Endothelial cell of hepatic sinusoid (primary cell): ENCODE results near the gene EIF6.

Source experiments
- in situ Hi-C: cut with HindIII; loops from 2 replicates; pipeline ENCODE4 v1.10.0; 2017; ENCODE audit warnings: low sequenced_read_pairs

Gene EIF6

GRCh38 chr20:35281506-35282101, 3.0 kb downstream of the EIF6 start:
- in situ Hi-C loops, result no loop called here

GRCh38 chr20:35280523-35280922, 4.0 kb downstream of the EIF6 start:
- in situ Hi-C loops, result no loop called here

- in situ Hi-C loops, result no loop called here
Observed at GRCh38 chr20:35279533-35280174, 4.9 kb downstream of the EIF6 start.

GRCh38 chr20:35279040-35279439, 5.5 kb downstream of the EIF6 start:
- in situ Hi-C loops, result no loop called here

- in situ Hi-C loops, result no loop called here
Observed at GRCh38 chr20:35277531-35278395, 6.8 kb downstream of the EIF6 start, which contains the start of gene MMP24OS. MMP24OS (minus strand) TSS chr20:35278122; CDS start chr20:35277929, 193 bp downstream.

GRCh38 chr20:35277127-35277526, 7.4 kb downstream of the EIF6 start:
- in situ Hi-C loops, result no loop called here

- in situ Hi-C loops, result no loop called here
Observed at GRCh38 chr20:35276408-35276807, 8.2 kb downstream of the EIF6 start.

- in situ Hi-C loops, result no loop called here
Observed at GRCh38 chr20:35275741-35276251, 8.8 kb downstream of the EIF6 start.

- in situ Hi-C loops, result no loop called here
Observed at GRCh38 chr20:35274172-35275092, 10.1 kb downstream of the EIF6 start.

GRCh38 chr20:35273449-35274171, 11.0 kb downstream of the EIF6 start:
- in situ Hi-C loops, result no loop called here

GRCh38 chr20:35271904-35272303, 12.7 kb downstream of the EIF6 start:
- in situ Hi-C loops, result no loop called here

GRCh38 chr20:35271073-35271882, 13.3 kb downstream of the EIF6 start:
- in situ Hi-C loops, result no loop called here

- in situ Hi-C loops, result no loop called here
Observed at GRCh38 chr20:35270021-35270902, 14.3 kb downstream of the EIF6 start.

- in situ Hi-C loops, result no loop called here
Observed at GRCh38 chr20:35269055-35269781, 15.4 kb downstream of the EIF6 start.

- in situ Hi-C loops, result no loop called here
Observed at GRCh38 chr20:35267092-35267491, 17.5 kb downstream of the EIF6 start.

- in situ Hi-C loops, result no loop called here
Observed at GRCh38 chr20:35264755-35265154, 19.8 kb downstream of the EIF6 start.

- in situ Hi-C loops, result no loop called here
Observed at GRCh38 chr20:35263532-35264341, 20.8 kb downstream of the EIF6 start.
